SU-DHL-6 (cell line): Measurements from ENCODE around the gene ST6GALNAC4.

Experiments
- CTCF ChIP-seq: fragments of 200-600 bp; sonication (generic); IDR thresholded peaks from one replicate; pipeline ENCODE4 v1.5.1; 2017; ENCODE audit warnings: antibody characterized with exemption, mild to moderate bottlenecking, low read length, moderate library complexity; ENCODE audit not compliant: insufficient read depth, poor library complexity, severe bottlenecking
- EZH2phosphoT487 ChIP-seq: fragments of 200-600 bp; sonication (generic), shearing (Covaris generic); conservative IDR thresholded peaks from 2 replicates; pipeline ENCODE4 v1.6.1; 2018; ENCODE audit warnings: mild to moderate bottlenecking, antibody characterized with exemption, low read length, moderate library complexity, mixed read lengths

- TF ChIP-seq CTCF: no peak
- TF ChIP-seq EZH2phosphoT487: no peak
These were observed 56.6 kb downstream of the ST6GALNAC4 start for GRCh38 chr9:127860260-127860659.
